K562 (cell line): ENCODE results near the gene PACSIN1. TPM values are rescaled to one million over a fixed set of nuclear protein-coding genes. Genes with fewer than 3 reads are reported as not detected.

Experiments
- ARID3B ChIP-seq: fragments of 250-450 bp; sonication (Bioruptor Pico); IDR thresholded peaks from 2 replicates; pipeline ENCODE4 v1.4.0; 2020; ENCODE audit warnings: borderline replicate concordance
- CBX3 ChIP-seq, 2 experiments: IDR thresholded peaks; 1 replicate in 1 of 2; 2 replicates in 1 of 2; pipeline ENCODE4 v1.6.1; 2012; ENCODE audit warnings: inconsistent platforms in 2 of 2, low read length in 2 of 2, borderline replicate concordance in 1 of 2, control low read depth in 1 of 2
- CHD2 ChIP-seq: IDR thresholded peaks from 2 replicates; pipeline ENCODE4 v1.6.1; 2011; ENCODE audit warnings: low read depth, low read length
- DACH1 ChIP-seq: fragments of 450-650 bp; IDR thresholded peaks from 2 replicates; pipeline ENCODE4 v1.6.1; 2018; ENCODE audit not compliant: partially characterized antibody
- E2F5 ChIP-seq: sonication (generic); formaldehyde crosslinking; IDR thresholded peaks from 2 replicates; pipeline ENCODE4 v1.8.0; 2022; ENCODE audit warnings: mild to moderate bottlenecking, missing genetic modification reagents
- EWSR1 ChIP-seq: fragments of 450-650 bp; IDR thresholded peaks from 2 replicates; pipeline ENCODE4 v1.6.1; 2018; ENCODE audit warnings: borderline replicate concordance, mild to moderate bottlenecking, low read depth, moderate library complexity; ENCODE audit not compliant: partially characterized antibody
- HNRNPK ChIP-seq: fragments of 200-400 bp; formaldehyde crosslinking; IDR thresholded peaks from one replicate; pipeline ENCODE4 v1.6.1; 2018; ENCODE audit warnings: mild to moderate bottlenecking, low read depth, low read length; ENCODE audit not compliant: poor library complexity, severe bottlenecking
- MAFK ChIP-seq: IDR thresholded peaks from 2 replicates; pipeline ENCODE4 v1.6.1; 2011; ENCODE audit warnings: low read length, improper control_type of control experiment
- MTA3 ChIP-seq: fragments of 450-650 bp; formaldehyde crosslinking; IDR thresholded peaks from 2 replicates; pipeline ENCODE4 v1.6.1; 2017; ENCODE audit warnings: mild to moderate bottlenecking, borderline replicate concordance
- NFYB ChIP-seq: IDR thresholded peaks from 2 replicates; pipeline ENCODE4 v1.6.1; 2011; ENCODE audit warnings: mild to moderate bottlenecking, moderate library complexity; ENCODE audit not compliant: insufficient read length; ENCODE audit errors: extremely low read depth
- POLR2G ChIP-seq: fragments of 200-400 bp; formaldehyde crosslinking; IDR thresholded peaks from 2 replicates; pipeline ENCODE4 v1.6.1; 2017; ENCODE audit warnings: low read depth, mild to moderate bottlenecking, antibody characterized with exemption, low read length, moderate library complexity
- PRPF4 ChIP-seq: fragments of 200-400 bp; formaldehyde crosslinking; IDR thresholded peaks from one replicate; pipeline ENCODE4 v1.6.1; 2017; ENCODE audit warnings: low read length, low read depth, mild to moderate bottlenecking; ENCODE audit not compliant: insufficient read depth, poor library complexity, severe bottlenecking
- TAF15 ChIP-seq: fragments of 200-400 bp; formaldehyde crosslinking; IDR thresholded peaks from 2 replicates; pipeline ENCODE4 v1.6.1; 2017; ENCODE audit warnings: mild to moderate bottlenecking, low read depth, low read length, moderate library complexity
- TSC22D4 ChIP-seq: fragments of 450-650 bp; IDR thresholded peaks from 2 replicates; pipeline ENCODE4 v1.6.1; 2016; ENCODE audit warnings: missing genetic modification characterization, missing biosample characterization, control low read depth
- ZBTB1 ChIP-seq: sonication (generic); formaldehyde crosslinking; IDR thresholded peaks from 2 replicates; pipeline ENCODE4 v1.8.1; 2023; ENCODE audit warnings: missing genetic modification reagents, low read depth, mild to moderate bottlenecking, borderline replicate concordance
- ZBTB43 ChIP-seq: sonication (generic); formaldehyde crosslinking; IDR thresholded peaks from 2 replicates; pipeline ENCODE4 v1.8.0; 2023; ENCODE audit warnings: mild to moderate bottlenecking, missing genetic modification reagents
- ZBTB9 ChIP-seq: fragments of 450-650 bp; formaldehyde crosslinking; IDR thresholded peaks from 2 replicates; pipeline ENCODE4 v1.4.0; 2020; ENCODE audit warnings: mild to moderate bottlenecking, moderate library complexity
- ZNF12 ChIP-seq: sonication (generic); formaldehyde crosslinking; IDR thresholded peaks from 2 replicates; pipeline ENCODE4 v1.4.0; 2020; ENCODE audit warnings: mild to moderate bottlenecking, missing genetic modification reagents
- ZNF133 ChIP-seq: fragments of 250-450 bp; sonication (Bioruptor Pico); IDR thresholded peaks from 2 replicates; pipeline ENCODE4 v1.4.0; 2020; ENCODE audit warnings: mild to moderate bottlenecking
- ZNF146 ChIP-seq: IDR thresholded peaks from one replicate; pipeline ENCODE4 v1.6.1; 2018; ENCODE audit warnings: missing compliant biosample characterization; ENCODE audit not compliant: unreplicated experiment
- ZNF778 ChIP-seq: fragments of 450-650 bp; formaldehyde crosslinking; IDR thresholded peaks from 2 replicates; pipeline ENCODE4 v1.4.0; 2020; ENCODE audit warnings: mild to moderate bottlenecking, moderate library complexity
- polyA plus RNA-seq, 8 experiments: library from polyadenylated mRNA; depleted of rRNA in 4 of 8; stranded (reverse) in 5 of 8; unstranded in 3 of 8; fragments of >200 nt; fragmentation: Nextera tagmentation in 2 of 8; fragmentation: Illumina TruSeq in 1 of 8; extraction: Ambion mirVana in 2 of 8; extraction: Trizol in 1 of 8; gene quantifications; 2 replicates each; pipeline versions ENCODE4 v1.2.1 to v1.2.3, GENCODE V29; 2011 to 2014; ENCODE audit warnings: inconsistent platforms in 1 of 8, missing spikeins in 1 of 8
- total RNA-seq, 7 experiments: library from RNA; depleted of rRNA in 6 of 7; stranded (reverse); fragments of >200 nt in 6 of 7; fragmentation: Illumina TruSeq in 2 of 7; extraction: Trizol in 2 of 7; gene quantifications; 2 replicates each; pipeline versions ENCODE4 v1.2.1 to v1.2.3, GENCODE V29; 2011 to 2021; ENCODE audit warnings: low replicate concordance in 1 of 7
- TF ChIP-seq, protein P1 (sequence below): fragments of 450-650 bp; formaldehyde crosslinking; IDR thresholded peaks from 2 replicates; pipeline ENCODE4 v1.4.0; 2020; ENCODE audit warnings: mild to moderate bottlenecking

The PACSIN1 gene
- total and polyA plus RNA-seq, 9 of the 15 experiments (the other 6 are each of a cell fraction or from before 2014, with no cell fraction given), result 0.01 to 1.7 (median 0.45) TPM

DNA sequence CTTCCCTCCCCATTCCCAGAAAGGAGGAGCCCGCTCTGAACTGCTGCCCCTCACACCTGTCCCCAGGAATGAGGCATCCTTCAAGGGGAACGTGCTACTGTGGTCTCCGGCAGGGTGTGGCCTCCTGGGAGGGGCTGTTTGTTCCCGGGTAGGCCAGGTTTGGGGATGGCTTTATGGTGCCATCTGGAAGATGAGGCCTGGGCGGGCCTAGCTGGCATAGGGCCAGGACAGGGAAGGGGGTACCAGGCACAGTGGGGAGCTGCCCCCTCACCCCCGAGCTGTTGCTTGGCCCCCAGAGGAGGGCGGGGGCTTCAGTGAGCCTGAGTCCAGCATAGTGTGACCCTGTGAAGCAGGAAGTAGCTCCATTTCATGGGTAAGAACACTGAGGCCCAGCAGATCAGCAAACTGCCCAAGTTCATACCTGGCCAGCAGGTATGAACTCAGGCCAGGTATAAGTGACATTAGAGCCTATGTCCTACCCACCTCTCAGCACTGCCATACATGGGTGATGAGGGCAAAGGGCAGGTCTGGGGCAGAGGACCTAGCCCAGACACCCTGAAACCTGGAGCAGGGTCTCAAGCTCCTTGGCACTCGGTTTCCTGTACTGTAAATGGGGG lies 107.8 kb downstream of the PACSIN1 start (continued):
- no peak for TF ChIP-seq PRPF4
- no peak for TF ChIP-seq HNRNPK
- TF ChIP-seq, protein P1, sequence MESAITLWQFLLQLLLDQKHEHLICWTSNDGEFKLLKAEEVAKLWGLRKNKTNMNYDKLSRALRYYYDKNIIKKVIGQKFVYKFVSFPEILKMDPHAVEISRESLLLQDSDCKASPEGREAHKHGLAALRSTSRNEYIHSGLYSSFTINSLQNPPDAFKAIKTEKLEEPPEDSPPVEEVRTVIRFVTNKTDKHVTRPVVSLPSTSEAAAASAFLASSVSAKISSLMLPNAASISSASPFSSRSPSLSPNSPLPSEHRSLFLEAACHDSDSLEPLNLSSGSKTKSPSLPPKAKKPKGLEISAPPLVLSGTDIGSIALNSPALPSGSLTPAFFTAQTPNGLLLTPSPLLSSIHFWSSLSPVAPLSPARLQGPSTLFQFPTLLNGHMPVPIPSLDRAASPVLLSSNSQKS (CRISPR knock-in tag), result no peak
- TF ChIP-seq NFYB, result no peak
- no peak for TF ChIP-seq ZNF133 (CRISPR knock-in tag)
- no peak for TF ChIP-seq MAFK
- no peak for TF ChIP-seq ZNF146 (CRISPR knock-in tag)
- no peak for TF ChIP-seq CBX3 (IDR thresholded peaks at IDR 0.05; ENCODE audit: borderline replicate concordance in 1 of 2, low read length in 2 of 2)
- TF ChIP-seq MTA3, result no peak
- TF ChIP-seq DACH1, result no peak
- TF ChIP-seq CHD2, result no peak
- TF ChIP-seq TSC22D4 (tag), result no peak
- TF ChIP-seq POLR2G, result peak; percentile 53
- TF ChIP-seq ZBTB1 (CRISPR knock-in tag), result no peak
- TF ChIP-seq ZBTB43 (CRISPR knock-in tag), result no peak
- no peak for TF ChIP-seq ARID3B (CRISPR knock-in tag)
- no peak for TF ChIP-seq E2F5
- no peak for TF ChIP-seq EWSR1
- TF ChIP-seq ZBTB9, result no peak
- no peak for TF ChIP-seq ZNF778 (CRISPR knock-in tag)
- TF ChIP-seq ZNF12 (CRISPR knock-in tag), result no peak
- peak; percentile 57; the same call in 1 of the 2 replicates for TF ChIP-seq TAF15
